IMR-90 (cell line): ENCODE measurements around the gene MAP2. TPM values are rescaled to one million over a fixed set of nuclear protein-coding genes. Genes with fewer than 3 reads are reported as not detected.

ENCODE experiments used
- ATAC-seq: fragments of 200-7000 bp; cut with Tn5 transposase; 2 replicates; pipeline ENCODE4 v1.9.1; 2020; ENCODE audit warnings: low read depth, mild to moderate bottlenecking, moderate library complexity
- BruUV-seq: library from RNA; stranded (reverse); fragments of 400-500 nt; replicated peaks from 2 replicates; lab custom pipeline; 2021; lab: Mats Ljungman, UMichigan
- CTCF ChIA-PET: fragments of 300-600 bp; formaldehyde crosslinking; extraction: SDS; loops from one replicate; lab custom pipeline; 2021; ENCODE audit warnings: antibody characterized with exemption; lab: Yijun Ruan, JAX
- POLR2A ChIA-PET: fragments of 300-600 bp; sonication (Branson Sonifier 250); formaldehyde crosslinking; loops from one replicate; lab custom pipeline; 2022; ENCODE audit warnings: antibody characterized with exemption; ENCODE audit not compliant: unreplicated experiment; lab: Charles Lee
- DNase-seq: peaks from one replicate; pipeline ENCODE4 v3.0.0; 2013
- H2AFZ ChIP-seq: replicated peaks from 2 replicates; pipeline ENCODE3; 2013; ENCODE audit warnings: low read length, mild to moderate bottlenecking; ENCODE audit not compliant: poor library complexity
- H2AK5ac ChIP-seq: 2 replicates; pipeline ENCODE4 v1.6.1; 2013; ENCODE audit warnings: low read depth, low read length, inconsistent platforms
- H2AK9ac ChIP-seq: replicated peaks from 2 replicates; pipeline ENCODE3; 2013; ENCODE audit warnings: mild to moderate bottlenecking, low read depth, low read length, moderate library complexity; ENCODE audit not compliant: poor library complexity
- H2BK120ac ChIP-seq: 2 replicates; pipeline ENCODE4 v1.6.1; 2013; ENCODE audit warnings: low read depth, low read length, inconsistent platforms
- H2BK15ac ChIP-seq: 3 replicates; pipeline ENCODE4 v1.6.1; 2013; ENCODE audit warnings: low read depth, low read length, inconsistent platforms
- H2BK20ac ChIP-seq: 2 replicates; pipeline ENCODE4 v1.6.1; 2013; ENCODE audit warnings: low read depth, mild to moderate bottlenecking, inconsistent platforms, low read length, moderate library complexity
- H2BK5ac ChIP-seq: 2 replicates; pipeline ENCODE4 v1.6.1; 2013; ENCODE audit warnings: mild to moderate bottlenecking, low read depth, low read length, inconsistent platforms; ENCODE audit not compliant: poor library complexity, severe bottlenecking
- H3K14ac ChIP-seq: replicated peaks from 2 replicates; pipeline ENCODE4 v1.6.1; 2013; ENCODE audit warnings: low read depth, low read length, inconsistent platforms
- H3K18ac ChIP-seq: 2 replicates; pipeline ENCODE4 v1.6.1; 2013; ENCODE audit warnings: low read depth, low read length, control low read depth
- H3K23ac ChIP-seq: 2 replicates; pipeline ENCODE4 v1.6.1; 2013; ENCODE audit warnings: low read depth, low read length, inconsistent platforms
- H3K27ac ChIP-seq: 2 replicates; pipeline ENCODE4 v1.5.1; 2013; ENCODE audit warnings: mild to moderate bottlenecking, control low read depth, low read length; ENCODE audit not compliant: insufficient read depth
- H3K27me3 ChIP-seq: 2 replicates; pipeline ENCODE4 v1.6.1; 2013; ENCODE audit warnings: low read length; ENCODE audit not compliant: control insufficient read depth, insufficient read depth
- H3K36me3 ChIP-seq: 2 replicates; pipeline ENCODE4 v1.6.1; 2013; ENCODE audit warnings: low read length, mixed read lengths; ENCODE audit not compliant: control insufficient read depth, insufficient read depth
- H3K4ac ChIP-seq: 2 replicates; pipeline ENCODE4 v1.6.1; 2013; ENCODE audit warnings: low read depth, low read length, inconsistent platforms
- H3K4me1 ChIP-seq: 2 replicates; pipeline ENCODE4 v1.6.1; 2013; ENCODE audit warnings: low read length, mixed read lengths; ENCODE audit not compliant: control insufficient read depth, insufficient read depth
- H3K4me2 ChIP-seq: 2 replicates; pipeline ENCODE4 v1.6.1; 2013; ENCODE audit warnings: low read depth, mild to moderate bottlenecking, control low read depth, low read length, moderate library complexity
- H3K4me3 ChIP-seq: 2 replicates; pipeline ENCODE4 v1.5.1; 2013; ENCODE audit warnings: low read depth, mild to moderate bottlenecking, control low read depth, low read length, moderate library complexity; ENCODE audit not compliant: insufficient read depth
- H3K56ac ChIP-seq: 2 replicates; pipeline ENCODE4 v1.6.1; 2013; ENCODE audit warnings: low read length, inconsistent platforms; ENCODE audit not compliant: insufficient read depth; ENCODE audit errors: extremely low read depth
- H3K79me1 ChIP-seq, 2 experiments: 2 replicates each; pipeline ENCODE4 v1.6.1; 2013; ENCODE audit warnings: low read length in 2 of 2, inconsistent platforms in 1 of 2, low read depth in 1 of 2
- H3K9ac ChIP-seq: 2 replicates; pipeline ENCODE4 v1.6.1; 2013; ENCODE audit warnings: low read depth, low read length, control low read depth
- H3K9me1 ChIP-seq: 2 replicates; pipeline ENCODE4 v1.6.1; 2013; ENCODE audit warnings: low read length, inconsistent platforms; ENCODE audit not compliant: insufficient read depth
- H3K9me3 ChIP-seq: 2 replicates; pipeline ENCODE4 v1.6.1; 2013; ENCODE audit warnings: low read length; ENCODE audit not compliant: control insufficient read depth, insufficient read depth
- H4K20me1 ChIP-seq: 2 replicates; pipeline ENCODE4 v1.6.1; 2013; ENCODE audit warnings: low read length, inconsistent platforms; ENCODE audit not compliant: insufficient read depth
- H4K5ac ChIP-seq: 2 replicates; pipeline ENCODE4 v1.6.1; 2013; ENCODE audit warnings: mild to moderate bottlenecking, low read depth, low read length, control low read depth
- H4K8ac ChIP-seq, 2 experiments: 2 replicates each; pipeline ENCODE4 v1.6.1; 2013; ENCODE audit warnings: low read depth in 2 of 2, low read length in 2 of 2, control low read depth in 1 of 2, inconsistent platforms in 1 of 2
- H4K91ac ChIP-seq: 2 replicates; pipeline ENCODE4 v1.6.1; 2013; ENCODE audit warnings: low read depth, low read length, inconsistent platforms; ENCODE audit not compliant: insufficient read depth
- BHLHE40 ChIP-seq: fragments of 150-350 bp; IDR thresholded peaks from 2 replicates; pipeline ENCODE4 v1.6.1; 2016; ENCODE audit warnings: mild to moderate bottlenecking, low read depth, low read length
- CEBPB ChIP-seq: IDR thresholded peaks from 2 replicates; pipeline ENCODE4 v1.6.1; 2012; ENCODE audit warnings: low read depth, low read length, improper control_type of control experiment
- CHD1 ChIP-seq: IDR thresholded peaks from 2 replicates; pipeline ENCODE4 v1.6.1; 2012; ENCODE audit warnings: low read depth, low read length, improper control_type of control experiment
- ELK1 ChIP-seq: fragments of 150-350 bp; IDR thresholded peaks from 2 replicates; pipeline ENCODE4 v1.6.1; 2016; ENCODE audit warnings: low read depth, mild to moderate bottlenecking, low read length, moderate library complexity, borderline replicate concordance
- FOS ChIP-seq: fragments of 150-350 bp; IDR thresholded peaks from 2 replicates; pipeline ENCODE4 v1.6.1; 2016; ENCODE audit warnings: low read depth, low read length
- MAFK ChIP-seq: IDR thresholded peaks from 2 replicates; pipeline ENCODE4 v1.6.1; 2012; ENCODE audit warnings: low read depth, low read length, improper control_type of control experiment
- MAZ ChIP-seq: IDR thresholded peaks from 2 replicates; pipeline ENCODE4 v1.6.1; 2012; ENCODE audit warnings: low read depth, mild to moderate bottlenecking, low read length, improper control_type of control experiment, moderate library complexity, borderline replicate concordance
- MXI1 ChIP-seq: IDR thresholded peaks from 2 replicates; pipeline ENCODE4 v1.6.1; 2012; ENCODE audit warnings: low read depth, mild to moderate bottlenecking, low read length, moderate library complexity, borderline replicate concordance
- NFE2L2 ChIP-seq: fragments of 150-350 bp; IDR thresholded peaks from 2 replicates; pipeline ENCODE4 v1.6.1; 2016; ENCODE audit warnings: low read depth, mild to moderate bottlenecking, low read length
- POLR2A ChIP-seq: IDR thresholded peaks from 2 replicates; pipeline ENCODE4 v1.6.1; 2012; ENCODE audit warnings: mild to moderate bottlenecking, low read depth, low read length
- RAD21 ChIP-seq: IDR thresholded peaks from 2 replicates; pipeline ENCODE4 v1.6.1; 2012; ENCODE audit warnings: low read length, improper control_type of control experiment
- RCOR1 ChIP-seq: IDR thresholded peaks from 2 replicates; pipeline ENCODE4 v1.6.1; 2012; ENCODE audit warnings: mild to moderate bottlenecking, low read length, improper control_type of control experiment; ENCODE audit not compliant: insufficient replicate concordance
- RFX5 ChIP-seq: IDR thresholded peaks from 2 replicates; pipeline ENCODE4 v1.8.0; 2012; ENCODE audit warnings: low read depth, mild to moderate bottlenecking, low read length, moderate library complexity
- SMC3 ChIP-seq: fragments of 150-350 bp; IDR thresholded peaks from 2 replicates; pipeline ENCODE4 v1.6.1; 2016; ENCODE audit warnings: low read depth, mild to moderate bottlenecking, antibody characterized with exemption, low read length, moderate library complexity
- WGBS, 2 experiments: methylation state at CpG; one replicate each; pipeline versions ENCODE4 v1.1.5 to v1.1.7; 2013; ENCODE audit warnings: missing lambda C conversion rate in 2 of 2; ENCODE audit not compliant: insufficient read length in 1 of 2; ENCODE audit errors: extremely low coverage in 2 of 2; 5-methylcytosine and 5-hydroxymethylcytosine counted together
- dilution Hi-C: fragments of 300-500 bp; cut with HindIII; formaldehyde crosslinking; loops from one replicate; pipeline ENCODE4 v1.14.3; 2018; ENCODE audit warnings: low sequenced_read_pairs; ENCODE audit not compliant: unreplicated experiment
- in situ Hi-C: fragments of 300-500 bp; cut with MboI; formaldehyde crosslinking; loops from 3 replicates; pipeline ENCODE4 v1.14.3; 2019; ENCODE audit warnings: low sequenced_read_pairs, inconsistent platforms, mixed read lengths
- intact Hi-C: fragments of 100-400 bp; cut with micrococcal nuclease; formaldehyde crosslinking; loops from 2 replicates; pipeline ENCODE4 v1.10.0; 2022
- polyA plus RNA-seq, 3 experiments: library from polyadenylated mRNA; depleted of rRNA; stranded (reverse); fragments of >200 nt; gene quantifications; 2 replicates each; pipeline ENCODE4 v1.2.3, GENCODE V29; 2012; ENCODE audit warnings: low replicate concordance in 1 of 3
- total RNA-seq: library from RNA; depleted of rRNA; stranded (reverse); fragments of >200 nt; gene quantifications from 2 replicates; pipeline ENCODE4 v1.2.3, GENCODE V29; 2012
- TF ChIP-seq, protein P1 (sequence below): conservative IDR thresholded peaks from 2 replicates; pipeline ENCODE4 v1.5.1; 2012; ENCODE audit warnings: mild to moderate bottlenecking, low read depth, low read length, improper control_type of control experiment
- TF ChIP-seq, protein P2 (sequence below): fragments of 150-350 bp; IDR thresholded peaks from 2 replicates; pipeline ENCODE4 v1.6.1; 2017; ENCODE audit warnings: mild to moderate bottlenecking, antibody characterized with exemption, low read length, low read depth

MAP2 gene
- total and polyA plus RNA-seq, 2 of the 4 experiments (the other 2 are of a cell fraction): 0.29 to 0.36 TPM

DNA sequence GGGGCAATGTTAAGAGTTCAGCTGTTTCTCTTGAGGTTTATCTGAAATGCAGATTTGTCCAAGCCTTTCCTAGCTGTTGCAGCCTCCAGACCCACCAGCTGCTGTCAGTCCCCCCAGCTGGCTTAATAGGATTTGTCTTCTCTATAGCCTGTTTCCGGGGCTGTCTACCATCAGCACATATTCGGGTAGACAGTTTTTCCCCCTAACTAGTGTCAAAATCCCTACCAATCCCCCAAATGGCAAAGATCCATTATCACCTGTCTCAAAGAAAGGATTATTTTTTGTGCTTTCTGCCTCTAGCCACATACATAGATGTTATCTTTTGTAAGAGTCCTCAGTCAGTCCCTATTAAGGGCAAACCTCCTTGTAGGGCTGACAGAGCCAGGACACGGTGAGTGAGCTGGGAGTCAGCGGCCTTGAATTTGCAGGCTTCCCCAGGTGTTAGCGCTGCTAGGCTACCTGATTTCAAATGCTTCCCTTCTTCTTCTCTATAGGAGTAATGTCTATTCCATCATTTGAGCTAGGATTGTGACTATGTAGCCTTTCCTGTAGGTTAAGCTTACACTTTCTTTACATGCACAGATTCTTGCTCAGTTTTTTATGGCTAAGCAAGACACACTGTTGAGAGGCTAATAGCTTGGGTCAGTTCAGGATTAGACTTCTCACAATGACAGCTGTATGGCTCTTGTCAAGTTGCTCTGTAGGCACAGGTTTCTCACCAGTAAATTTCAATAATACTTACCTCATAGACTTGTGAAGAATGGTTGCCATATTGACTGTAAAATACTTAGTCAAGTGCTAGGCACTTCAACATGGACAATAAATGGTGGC, 176.7 kb downstream of the MAP2 start:
- POLR2A ChIA-PET: no interaction called here
- ATAC-seq (no peak), DNase-seq (no peak)
- H4K5ac ChIP-seq: no peak overlapping the region
- intact Hi-C loops: no loop called here
- no TSS peak for BruUV-seq
- TF ChIP-seq POLR2A (no peak), NFE2L2 (no peak), RFX5 (no peak), RCOR1 (no peak), SMC3 (no peak), MAFK (no peak), MAZ (no peak), CHD1 (no peak), BHLHE40 (no peak), FOS (no peak), CEBPB (no peak), RAD21 (no peak), ELK1 (no peak), MXI1 (no peak)
- TF ChIP-seq, protein P1, sequence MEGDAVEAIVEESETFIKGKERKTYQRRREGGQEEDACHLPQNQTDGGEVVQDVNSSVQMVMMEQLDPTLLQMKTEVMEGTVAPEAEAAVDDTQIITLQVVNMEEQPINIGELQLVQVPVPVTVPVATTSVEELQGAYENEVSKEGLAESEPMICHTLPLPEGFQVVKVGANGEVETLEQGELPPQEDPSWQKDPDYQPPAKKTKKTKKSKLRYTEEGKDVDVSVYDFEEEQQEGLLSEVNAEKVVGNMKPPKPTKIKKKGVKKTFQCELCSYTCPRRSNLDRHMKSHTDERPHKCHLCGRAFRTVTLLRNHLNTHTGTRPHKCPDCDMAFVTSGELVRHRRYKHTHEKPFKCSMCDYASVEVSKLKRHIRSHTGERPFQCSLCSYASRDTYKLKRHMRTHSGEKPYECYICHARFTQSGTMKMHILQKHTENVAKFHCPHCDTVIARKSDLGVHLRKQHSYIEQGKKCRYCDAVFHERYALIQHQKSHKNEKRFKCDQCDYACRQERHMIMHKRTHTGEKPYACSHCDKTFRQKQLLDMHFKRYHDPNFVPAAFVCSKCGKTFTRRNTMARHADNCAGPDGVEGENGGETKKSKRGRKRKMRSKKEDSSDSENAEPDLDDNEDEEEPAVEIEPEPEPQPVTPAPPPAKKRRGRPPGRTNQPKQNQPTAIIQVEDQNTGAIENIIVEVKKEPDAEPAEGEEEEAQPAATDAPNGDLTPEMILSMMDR: no peak
- TF ChIP-seq, protein P2, sequence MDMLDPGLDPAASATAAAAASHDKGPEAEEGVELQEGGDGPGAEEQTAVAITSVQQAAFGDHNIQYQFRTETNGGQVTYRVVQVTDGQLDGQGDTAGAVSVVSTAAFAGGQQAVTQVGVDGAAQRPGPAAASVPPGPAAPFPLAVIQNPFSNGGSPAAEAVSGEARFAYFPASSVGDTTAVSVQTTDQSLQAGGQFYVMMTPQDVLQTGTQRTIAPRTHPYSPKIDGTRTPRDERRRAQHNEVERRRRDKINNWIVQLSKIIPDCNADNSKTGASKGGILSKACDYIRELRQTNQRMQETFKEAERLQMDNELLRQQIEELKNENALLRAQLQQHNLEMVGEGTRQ: no peak
- no peak overlapping the region for H3K4ac ChIP-seq
- H2BK15ac ChIP-seq: no peak overlapping the region
- no peak overlapping the region for H2BK120ac ChIP-seq
- no peak overlapping the region for H3K4me3 ChIP-seq
- no peak overlapping the region for H3K9ac ChIP-seq
- H3K79me1 ChIP-seq: no peaks in the 10 kb centered on the region
- H4K20me1 ChIP-seq: no peaks in the 10 kb centered on the region
- CTCF ChIA-PET: no interaction called here
- no peak overlapping the region for H3K14ac ChIP-seq
- H3K23ac ChIP-seq: no peak overlapping the region
- no peaks in the 10 kb centered on the region for H3K36me3 ChIP-seq
- in situ Hi-C loops: no loop called here
- no peaks in the 10 kb centered on the region for H3K4me1 ChIP-seq
- no peak overlapping the region for H4K91ac ChIP-seq
- dilution Hi-C loops: no loop called here
- no peaks in the 10 kb centered on the region for H3K27me3 ChIP-seq
- H2AK5ac ChIP-seq: no peak overlapping the region
- H3K18ac ChIP-seq: no peak overlapping the region
- H2AFZ ChIP-seq: no peak overlapping the region
- no CpG with 5 or more reads among the region's 5 CpGs for WGBS, 2 experiments
- H3K9me3 ChIP-seq: no peaks in the 10 kb centered on the region
- H2BK5ac ChIP-seq: no peak overlapping the region
- no peak overlapping the region for H3K27ac ChIP-seq
- no peak overlapping the region for H4K8ac ChIP-seq
- no peak overlapping the region for H3K4me2 ChIP-seq
- H3K9me1 ChIP-seq: no peaks in the 10 kb centered on the region
- H2AK9ac ChIP-seq: no peak overlapping the region
- H3K56ac ChIP-seq: no peak overlapping the region
- no peak overlapping the region for H2BK20ac ChIP-seq
